HepG2 (cell line): ENCODE data around the gene CAVIN2. TPM values are rescaled to one million over a fixed set of nuclear protein-coding genes. Genes with fewer than 3 reads are reported as not detected.

Experiments used
- AHDC1 ChIP-seq: sonication (generic); formaldehyde crosslinking; IDR thresholded peaks from 2 replicates; pipeline ENCODE4 v1.5.1; 2020; ENCODE audit warnings: mild to moderate bottlenecking, missing genetic modification reagents, borderline replicate concordance
- DBP ChIP-seq: sonication (generic); formaldehyde crosslinking; IDR thresholded peaks from 2 replicates; pipeline ENCODE4 v1.4.0; 2020; ENCODE audit warnings: missing genetic modification reagents; ENCODE audit errors: not compliant biosample characterization
- DNMT3B ChIP-seq: conservative IDR thresholded peaks from 2 replicates; pipeline ENCODE4 v1.6.1; 2016; ENCODE audit warnings: missing biosample characterization, control low read depth
- E2F5 ChIP-seq: sonication (generic); formaldehyde crosslinking; conservative IDR thresholded peaks from 2 replicates; pipeline ENCODE4 v1.4.0; 2020; ENCODE audit warnings: missing genetic modification reagents
- FOXO4 ChIP-seq: sonication (generic); formaldehyde crosslinking; conservative IDR thresholded peaks from 2 replicates; pipeline ENCODE4 v1.8.1; 2023; ENCODE audit warnings: missing genetic modification reagents
- KDM6A ChIP-seq: IDR thresholded peaks from 2 replicates; pipeline ENCODE4 v1.6.1; 2016; ENCODE audit warnings: low read depth
- KLF16 ChIP-seq, 2 experiments: sonication (generic) in 1 of 2; formaldehyde crosslinking in 1 of 2; IDR thresholded peaks; 2 replicates each; pipeline versions ENCODE4 v1.6.1 to v1.8.0; 2016 to 2023; ENCODE audit warnings: missing genetic modification reagents in 2 of 2, missing compliant biosample characterization in 1 of 2
- NFE2L1 ChIP-seq: sonication (generic); formaldehyde crosslinking; IDR thresholded peaks from 2 replicates; pipeline ENCODE4 v1.4.0; 2020; ENCODE audit warnings: missing genetic modification reagents, mild to moderate bottlenecking, borderline replicate concordance
- SMARCC2 ChIP-seq: fragments of 450-650 bp; IDR thresholded peaks from 2 replicates; pipeline ENCODE4 v1.6.1; 2017; ENCODE audit warnings: antibody characterized with exemption, mild to moderate bottlenecking
- TIGD3 ChIP-seq: sonication (generic); formaldehyde crosslinking; IDR thresholded peaks from 2 replicates; pipeline ENCODE4 v1.5.1; 2020; ENCODE audit warnings: mild to moderate bottlenecking, missing genetic modification reagents, borderline replicate concordance
- ZC3H4 ChIP-seq: sonication (generic); formaldehyde crosslinking; IDR thresholded peaks from 2 replicates; pipeline ENCODE4 v1.4.0; 2020; ENCODE audit warnings: missing genetic modification reagents, borderline replicate concordance
- ZFYVE20 ChIP-seq: sonication (generic); formaldehyde crosslinking; IDR thresholded peaks from 2 replicates; pipeline ENCODE4 v1.8.0; 2023; ENCODE audit warnings: low read depth, mild to moderate bottlenecking, moderate library complexity, missing genetic modification reagents, borderline replicate concordance
- ZNF160 ChIP-seq: sonication (generic); formaldehyde crosslinking; IDR thresholded peaks from 2 replicates; pipeline ENCODE4 v1.8.0; 2022; ENCODE audit warnings: mild to moderate bottlenecking, inconsistent platforms, missing genetic modification reagents
- ZNF234 ChIP-seq: sonication (generic); formaldehyde crosslinking; conservative IDR thresholded peaks from 2 replicates; pipeline ENCODE4 v1.5.1; 2020; ENCODE audit warnings: mild to moderate bottlenecking, missing genetic modification reagents
- ZNF317 ChIP-seq: sonication (generic); formaldehyde crosslinking; IDR thresholded peaks from 2 replicates; pipeline ENCODE4 v1.5.0; 2020; ENCODE audit warnings: mild to moderate bottlenecking, missing genetic modification reagents
- ZNF678 ChIP-seq: sonication (generic); formaldehyde crosslinking; IDR thresholded peaks from 2 replicates; pipeline ENCODE4 v1.4.0; 2020; ENCODE audit warnings: mild to moderate bottlenecking, missing genetic modification reagents
- ZNF777 ChIP-seq: sonication (generic); formaldehyde crosslinking; IDR thresholded peaks from 2 replicates; pipeline ENCODE4 v1.4.0; 2020; ENCODE audit warnings: missing genetic modification reagents
- polyA plus RNA-seq, 8 experiments: library from polyadenylated mRNA; depleted of rRNA in 3 of 8; stranded (reverse) in 7 of 8; unstranded in 1 of 8; fragments of >200 nt; fragmentation: Illumina TruSeq in 4 of 8; extraction: Trizol in 4 of 8; gene quantifications; 2 replicates each; pipeline versions ENCODE4 v1.2.1 to v1.2.3, GENCODE V29; 2011 to 2016; ENCODE audit warnings: low read depth in 4 of 8, missing spikeins in 1 of 8, mixed read lengths in 1 of 8; ENCODE audit not compliant: insufficient read depth in 1 of 8
- total RNA-seq, 5 experiments: library from RNA; depleted of rRNA; stranded (reverse); fragments of >200 nt; fragmentation: Illumina TruSeq; extraction: Trizol; gene quantifications; 2 replicates each; pipeline ENCODE4 v1.2.3, GENCODE V29; 2016; ENCODE audit warnings: low read depth in 1 of 5

The CAVIN2 gene
- total and polyA plus RNA-seq, 2 of the 13 experiments (the other 11 are each of a cell fraction or from before 2014, with no cell fraction given) = 7.6 to 38.8 TPM

GRCh38 chr2:191866675-191867506, 20.0 kb upstream of the CAVIN2 start (continued):
- TF ChIP-seq TIGD3 (CRISPR knock-in tag) = no peak
- TF ChIP-seq E2F5 = no peak
- TF ChIP-seq ZFYVE20 (CRISPR knock-in tag) = no peak
- TF ChIP-seq ZNF777 (CRISPR knock-in tag) = no peak
- no peak for TF ChIP-seq ZNF234 (CRISPR knock-in tag)
- 0 out of 2 replicates have a peak, but pooled peaks have one; percentile 16 for TF ChIP-seq ZNF160
- TF ChIP-seq NFE2L1 (CRISPR knock-in tag) = no peak
- TF ChIP-seq DNMT3B (CRISPR knock-in tag) = peak; percentile 78; the same call in 1 of the 2 replicates
- TF ChIP-seq DBP (CRISPR knock-in tag) = peak; percentile 50
- TF ChIP-seq ZNF678 (CRISPR knock-in tag) = 0 out of 2 replicates have a peak, but pooled peaks have one; percentile 69
- TF ChIP-seq SMARCC2 = no peak
- TF ChIP-seq FOXO4 (CRISPR knock-in tag) = no peak
- TF ChIP-seq AHDC1 (CRISPR knock-in tag) = peak; percentile 100
- peak; percentile 69; the same call in 1 of the 2 replicates for TF ChIP-seq ZNF317 (CRISPR knock-in tag)
- TF ChIP-seq KLF16 (CRISPR knock-in tag; IDR thresholded peaks at IDR 0.05) = peak in 1 of 2 experiments; percentile 92; a peak in 2 of 4 replicates
- no peak; the same call in 1 of the 2 replicates for TF ChIP-seq ZC3H4 (CRISPR knock-in tag)
- TF ChIP-seq KDM6A = peak; percentile 83
